Progenitor cell of endocrine pancreas (in vitro differentiated cells): ENCODE data around the gene ARHGAP26. TPM values are rescaled to one million over a fixed set of nuclear protein-coding genes. Genes with fewer than 3 reads are reported as not detected.
"Not testable (repeated sequence)": the region's sequence is repeated elsewhere in the genome, so short reads cannot be mapped to it uniquely, and the experiment has no call there.

Source experiments
- DNase-seq: peaks from one replicate; pipeline ENCODE4 v3.0.0; 2021; ENCODE audit warnings: low spot score; ENCODE audit not compliant: unreplicated experiment
- H3K27ac Mint-ChIP-seq: 2 replicates; pipeline ENCODE4 v1.8.0; 2021; ENCODE audit warnings: mild to moderate bottlenecking, moderate library complexity, mixed read lengths
- H3K27me3 Mint-ChIP-seq: 2 replicates; pipeline ENCODE4 v1.8.0; 2021; ENCODE audit warnings: mixed read lengths
- H3K36me3 Mint-ChIP-seq: 2 replicates; pipeline ENCODE4 v1.8.0; 2022; ENCODE audit warnings: mixed read lengths; ENCODE audit not compliant: insufficient read depth
- H3K4me1 Mint-ChIP-seq: 2 replicates; pipeline ENCODE4 v1.8.0; 2021; ENCODE audit warnings: low read depth, mixed read lengths
- H3K4me3 Mint-ChIP-seq: 2 replicates; pipeline ENCODE4 v1.8.0; 2021; ENCODE audit warnings: low read depth, mild to moderate bottlenecking, moderate library complexity, mixed read lengths
- H3K9me3 Mint-ChIP-seq: 2 replicates; pipeline ENCODE4 v1.8.0; 2021; ENCODE audit warnings: low read depth, mixed read lengths
- CTCF ChIP-seq: fragments of 200-600 bp; sonication (generic); IDR thresholded peaks from one replicate; pipeline ENCODE4 v1.5.0; 2021; ENCODE audit warnings: antibody characterized with exemption, mild to moderate bottlenecking; ENCODE audit not compliant: unreplicated experiment
- total RNA-seq: library from RNA; stranded (reverse); gene quantifications from 2 replicates; pipeline ENCODE4 v1.2.1, GENCODE V29; 2021

The ARHGAP26 gene
- total RNA-seq, 1 donor from 2014 or later = 21.3 TPM

GRCh38 chr5:142981886-142982820 is 212.0 kb downstream of the ARHGAP26 start:
- no peak for TF ChIP-seq CTCF
- Mint-ChIP-seq H3K9me3 (no peaks in the 10 kb centered on the region), H3K27ac (no peak overlapping the region), H3K27me3 (no peaks in the 10 kb centered on the region), H3K4me3 (no peak overlapping the region), H3K4me1 (peaks cover 6% of the 10 kb centered on the region), H3K36me3 (peaks cover 4% of the 10 kb centered on the region)
- DNase-seq = no peak

- Mint-ChIP-seq H3K4me3 (no peak overlapping the region), H3K27me3 (no peaks in the 10 kb centered on the region), H3K27ac (no peak overlapping the region), H3K4me1 (peaks cover 6% of the 10 kb centered on the region), H3K36me3 (peaks cover 4% of the 10 kb centered on the region), H3K9me3 (no peaks in the 10 kb centered on the region)
- TF ChIP-seq CTCF = peak; percentile 35
- no peak for DNase-seq
Observed at GRCh38 chr5:142982821-142983200, 212.6 kb downstream of the ARHGAP26 start.

GRCh38 chr5:142984011-142984410 is 213.8 kb downstream of the ARHGAP26 start:
- no peak for TF ChIP-seq CTCF
- Mint-ChIP-seq H3K36me3 (peaks cover 5% of the 10 kb centered on the region), H3K27me3 (no peaks in the 10 kb centered on the region), H3K27ac (no peak overlapping the region), H3K4me3 (no peak overlapping the region), H3K4me1 (peaks cover 6% of the 10 kb centered on the region), H3K9me3 (peaks cover 8% of the 10 kb centered on the region)
- no peak for DNase-seq

- TF ChIP-seq CTCF = no peak
- no peak overlapping the region for H3K27ac Mint-ChIP-seq
- peaks cover 5% of the 10 kb centered on the region for H3K36me3 Mint-ChIP-seq
- no peak for DNase-seq
- H3K9me3 Mint-ChIP-seq = peaks cover 12% of the 10 kb centered on the region
- H3K27me3 Mint-ChIP-seq = no peaks in the 10 kb centered on the region
- H3K4me1 Mint-ChIP-seq = peaks cover 6% of the 10 kb centered on the region
- H3K4me3 Mint-ChIP-seq = no peak overlapping the region
Observed at GRCh38 chr5:142984525-142984924, 214.3 kb downstream of the ARHGAP26 start.

- not testable (repeated sequence) for H3K36me3 Mint-ChIP-seq, H3K27me3 Mint-ChIP-seq, H3K4me1 Mint-ChIP-seq, DNase-seq, H3K27ac Mint-ChIP-seq, H3K4me3 Mint-ChIP-seq
- H3K9me3 Mint-ChIP-seq = peaks cover 19% of the 10 kb centered on the region
Observed at GRCh38 chr5:142989270-142989669, 219.1 kb downstream of the ARHGAP26 start.

- not testable (repeated sequence) for H3K36me3 Mint-ChIP-seq, DNase-seq, H3K4me1 Mint-ChIP-seq, H3K27me3 Mint-ChIP-seq, H3K27ac Mint-ChIP-seq, H3K4me3 Mint-ChIP-seq
- peaks cover 19% of the 10 kb centered on the region for H3K9me3 Mint-ChIP-seq
Observed at GRCh38 chr5:142990073-142990472, 219.9 kb downstream of the ARHGAP26 start.
